Fibroblast of pulmonary artery (primary cell): ENCODE measurements around the gene HEATR5A.

Experiments
- DNase-seq: peaks from one replicate; pipeline ENCODE4 v3.0.0-alpha.2; 2010; ENCODE audit warnings: low read depth
- H3K4me3 ChIP-seq: replicated peaks from 2 replicates; pipeline ENCODE4 v1.5.1; 2011; ENCODE audit warnings: low read depth, mild to moderate bottlenecking, control low read depth, low read length, moderate library complexity
- CTCF ChIP-seq: IDR thresholded peaks from 2 replicates; pipeline ENCODE4 v1.5.1; 2011; ENCODE audit warnings: mild to moderate bottlenecking, control low read depth, low read length, inconsistent platforms; ENCODE audit errors: missing control alignments

HEATR5A gene

GRCh38 chr14:31402764-31403439, 17.4 kb downstream of the HEATR5A start:
- TF ChIP-seq CTCF: no peak
- no peak overlapping the region for H3K4me3 ChIP-seq
- DNase-seq: no peak

- DNase-seq: no peak
- no peak overlapping the region for H3K4me3 ChIP-seq
- TF ChIP-seq CTCF: no peak
Measured at GRCh38 chr14:31401369-31401932, 18.9 kb downstream of the HEATR5A start.

GRCh38 chr14:31400031-31400638, 20.2 kb downstream of the HEATR5A start:
- TF ChIP-seq CTCF: no peak
- no peak overlapping the region for H3K4me3 ChIP-seq
- no peak for DNase-seq

- H3K4me3 ChIP-seq: no peak overlapping the region
- no peak for TF ChIP-seq CTCF
- DNase-seq: no peak
Measured at GRCh38 chr14:31395572-31396205, 24.7 kb downstream of the HEATR5A start.

- H3K4me3 ChIP-seq: no peak overlapping the region
- no peak for DNase-seq
- TF ChIP-seq CTCF: no peak
Measured at GRCh38 chr14:31395119-31395518, 25.2 kb downstream of the HEATR5A start.

GRCh38 chr14:31391977-31392503, 28.3 kb downstream of the HEATR5A start:
- DNase-seq: no peak
- TF ChIP-seq CTCF: no peak
- no peak overlapping the region for H3K4me3 ChIP-seq
